NCI-H345 treated with DMSO at 0.1 percent for 48 hours (cell line): ENCODE measurements around the gene PPP2R3A.
A peak's percentile ranks its signal among the peaks of the same experiment; 100 is the strongest.

Experiments used
- DNase-seq: peaks from one replicate; lab custom pipeline; 2025; ENCODE audit not compliant: unreplicated experiment; lab: John Stamatoyannopoulos, UW

Gene PPP2R3A

GRCh38 chr3:136192831-136193230 lies 227.3 kb downstream of the PPP2R3A start:
- DNase-seq: no peak

- DNase-seq: no peak
Observed at GRCh38 chr3:136193278-136194054, 227.9 kb downstream of the PPP2R3A start.

- DNase-seq: no peak
Observed at GRCh38 chr3:136194409-136195257, 229.1 kb downstream of the PPP2R3A start.

- DNase-seq: no peak
Observed at GRCh38 chr3:136195258-136196063, 229.9 kb downstream of the PPP2R3A start.

GRCh38 chr3:136196064-136196400 lies 230.5 kb downstream of the PPP2R3A start, which contains the start of gene MSL2:
TSS of gene MSL2 (minus strand) at chr3:136196335. CDS start at chr3:136195113, 1,222 bp downstream.
- no peak for DNase-seq

- peak; percentile 90 for DNase-seq
Observed at GRCh38 chr3:136196401-136197158, 231.1 kb downstream of the PPP2R3A start.

- DNase-seq: no peak
Observed at GRCh38 chr3:136197159-136197793, 231.7 kb downstream of the PPP2R3A start.
